IMR-90 (cell line): Measurements from ENCODE around the gene C12orf56. TPM values are rescaled to one million over a fixed set of nuclear protein-coding genes. Genes with fewer than 3 reads are reported as not detected.
A peak's percentile ranks its signal among the peaks of the same experiment; 100 is the strongest.

Experiments used
- FOS ChIP-seq: fragments of 150-350 bp; IDR thresholded peaks from 2 replicates; pipeline ENCODE4 v1.6.1; 2016; ENCODE audit warnings: low read depth, low read length
- MXI1 ChIP-seq: IDR thresholded peaks from 2 replicates; pipeline ENCODE4 v1.6.1; 2012; ENCODE audit warnings: low read depth, mild to moderate bottlenecking, low read length, moderate library complexity, borderline replicate concordance
- RAD21 ChIP-seq: IDR thresholded peaks from 2 replicates; pipeline ENCODE4 v1.6.1; 2012; ENCODE audit warnings: low read length, improper control_type of control experiment
- polyA plus RNA-seq, 3 experiments: library from polyadenylated mRNA; depleted of rRNA; stranded (reverse); fragments of >200 nt; gene quantifications; 2 replicates each; pipeline ENCODE4 v1.2.3, GENCODE V29; 2012; ENCODE audit warnings: low replicate concordance in 1 of 3
- total RNA-seq: library from RNA; depleted of rRNA; stranded (reverse); fragments of >200 nt; gene quantifications from 2 replicates; pipeline ENCODE4 v1.2.3, GENCODE V29; 2012

The C12orf56 gene
- total and polyA plus RNA-seq, 2 of the 4 experiments (the other 2 are of a cell fraction), result 0.09 TPM; not detected in 1

- TF ChIP-seq FOS, result peak; percentile 3; the same call in 1 of the 2 replicates
- peak; percentile 87 for TF ChIP-seq MXI1
- no peak for TF ChIP-seq RAD21
Observed at GRCh38 chr12:64404470-64405256, 14.1 kb upstream of the C12orf56 start (continued).
